Ovary (tissue), 9 donors: ENCODE measurements around the gene TBXAS1. TPM values are rescaled to one million over a fixed set of nuclear protein-coding genes. Genes with fewer than 3 reads are reported as not detected.

Experiments used
- DNase-seq, 5 donors: peaks; one replicate each; pipeline ENCODE4 v3.0.0-alpha.2; 2019 to 2020
- H3K27ac ChIP-seq, 2 donors: fragments of 200-600 bp; one replicate each; pipeline versions ENCODE4 v1.5.1 to v1.8.0; 2019 to 2022
- H3K27me3 ChIP-seq: fragments of 200-600 bp; one replicate; pipeline ENCODE4 v1.8.0; 2022
- H3K36me3 ChIP-seq: fragments of 200-600 bp; sonication (generic); one replicate; pipeline ENCODE4 v1.5.1; 2019
- H3K4me1 ChIP-seq: one replicate; pipeline ENCODE4 v1.8.1; 2013; ENCODE audit warnings: mild to moderate bottlenecking, moderate library complexity; ENCODE audit not compliant: insufficient read depth
- H3K4me3 ChIP-seq: fragments of 200-600 bp; sonication (generic); one replicate; pipeline ENCODE4 v1.5.1; 2017
- H3K9me3 ChIP-seq, 2 donors: fragments of 200-600 bp in 1 of 2; sonication (generic) in 1 of 2; one replicate each; pipeline versions ENCODE4 v1.5.1 to v1.8.1; 2013 to 2019; ENCODE audit warnings: mild to moderate bottlenecking in 1 of 2, moderate library complexity in 1 of 2
- EP300 ChIP-seq: sonication (generic); formaldehyde crosslinking; IDR thresholded peaks from one replicate; pipeline ENCODE4 v1.6.1; 2017; ENCODE audit warnings: antibody characterized with exemption
- POLR2A ChIP-seq: fragments of 450-650 bp; IDR thresholded peaks from one replicate; pipeline ENCODE4 v1.6.1; 2017; ENCODE audit warnings: antibody characterized with exemption, mild to moderate bottlenecking, moderate library complexity
- WGBS, 3 donors: extraction: QIAGEN DNeasy Blood & Tissue Kit in 1 of 3; methylation state at CpG; one replicate each; pipeline versions ENCODE4 v1.1.5 to v1.1.7; 2013 to 2017; 5-methylcytosine and 5-hydroxymethylcytosine counted together
- intact Hi-C, 4 donors: fragments of 100-400 bp; cut with DNase I; formaldehyde crosslinking; loops; one replicate each; pipeline versions ENCODE4 v1.11.0 to v1.15.1; 2022 to 2023
- polyA plus RNA-seq, 2 donors: library from polyadenylated mRNA; stranded (reverse); fragments of 200-250 nt in 1 of 2; fragments of 350-450 nt in 1 of 2; fragmentation: Illumina TruSeq in 1 of 2; extraction: RNeasy Lipid Tissue Mini Kit (QIAGEN cat#74804) in 1 of 2; gene quantifications; one replicate each; pipeline ENCODE4 v1.2.3, GENCODE V29; 2013 to 2014
- total RNA-seq, 7 donors: library from RNA; depleted of rRNA in 2 of 7; stranded (reverse); fragments of >200 nt in 2 of 7; fragmentation: NEBNext Ultra II Directional in 3 of 7; extraction: Animal tissue kit (Norgen Biotek cat#: 25700) in 3 of 7; gene quantifications; one replicate each; pipeline versions ENCODE4 v1.1.0 to v1.2.4, GENCODE V29; 2016 to 2023
- TF ChIP-seq, protein P1 (sequence below), 3 donors: fragments of 450-650 bp in 2 of 3; fragments of 200-600 bp in 1 of 3; IDR thresholded peaks; one replicate each; pipeline versions ENCODE4 v1.5.1 to v1.8.0; 2016 to 2022; ENCODE audit warnings: antibody characterized with exemption in 3 of 3, mild to moderate bottlenecking in 1 of 3
- donor health status: DM: no; HTN: no; CAD: no; lungs with moderate emphysema.
- donor health status: DM: no; HTN: no; CAD: no.
- donor health status: Bipolar disorder and iron deficiency.
- donor health status: DM: yes; HTN: yes; CAD: no.
- donor health status: DM: no; HTN: no; CAD: no.
- donor health status: DM: yes; HTN: yes; CAD: no.

Gene TBXAS1
- total and polyA plus RNA-seq, 9 donors: 3.1 to 16.8 (median 9.0) TPM

DNA sequence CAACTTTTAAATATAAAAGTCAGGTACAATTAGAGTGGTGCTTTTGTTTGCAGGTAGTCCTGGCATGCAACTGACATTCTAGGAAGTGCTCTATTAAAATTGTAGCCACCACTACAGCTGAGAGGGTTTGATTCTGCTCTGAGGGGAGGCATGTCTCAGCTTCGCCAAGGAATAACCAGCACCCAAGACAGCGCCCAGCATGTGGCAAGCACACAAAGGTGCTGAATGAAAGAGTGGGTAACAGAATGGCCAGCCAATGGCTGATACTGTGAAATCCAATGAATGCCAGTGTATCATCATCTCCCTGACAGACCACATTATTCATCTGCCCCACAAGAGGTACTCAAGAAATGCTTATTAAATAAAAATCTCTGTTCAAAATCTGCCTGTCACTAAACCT lies 226.8 kb downstream of the TBXAS1 start:
- Histone ChIP-seq H3K27ac (no peak overlapping the region), H3K4me1 (peaks cover 14% of the 10 kb centered on the region), H3K36me3 (no peaks in the 10 kb centered on the region), H3K27me3 (no peaks in the 10 kb centered on the region), H3K4me3 (no peak overlapping the region), H3K9me3 (no peaks in the 10 kb centered on the region)
- DNase-seq: no peak
- TF ChIP-seq EP300 (no peak), POLR2A (no peak)
- TF ChIP-seq, protein P1, sequence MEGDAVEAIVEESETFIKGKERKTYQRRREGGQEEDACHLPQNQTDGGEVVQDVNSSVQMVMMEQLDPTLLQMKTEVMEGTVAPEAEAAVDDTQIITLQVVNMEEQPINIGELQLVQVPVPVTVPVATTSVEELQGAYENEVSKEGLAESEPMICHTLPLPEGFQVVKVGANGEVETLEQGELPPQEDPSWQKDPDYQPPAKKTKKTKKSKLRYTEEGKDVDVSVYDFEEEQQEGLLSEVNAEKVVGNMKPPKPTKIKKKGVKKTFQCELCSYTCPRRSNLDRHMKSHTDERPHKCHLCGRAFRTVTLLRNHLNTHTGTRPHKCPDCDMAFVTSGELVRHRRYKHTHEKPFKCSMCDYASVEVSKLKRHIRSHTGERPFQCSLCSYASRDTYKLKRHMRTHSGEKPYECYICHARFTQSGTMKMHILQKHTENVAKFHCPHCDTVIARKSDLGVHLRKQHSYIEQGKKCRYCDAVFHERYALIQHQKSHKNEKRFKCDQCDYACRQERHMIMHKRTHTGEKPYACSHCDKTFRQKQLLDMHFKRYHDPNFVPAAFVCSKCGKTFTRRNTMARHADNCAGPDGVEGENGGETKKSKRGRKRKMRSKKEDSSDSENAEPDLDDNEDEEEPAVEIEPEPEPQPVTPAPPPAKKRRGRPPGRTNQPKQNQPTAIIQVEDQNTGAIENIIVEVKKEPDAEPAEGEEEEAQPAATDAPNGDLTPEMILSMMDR (IDR thresholded peaks at IDR 0.05): no peak
- WGBS, 3 donors: 97 to 98% (median 97%) methylated on average over 2 of the region's 2 CpGs
- intact Hi-C loops: no loop called here

- H3K36me3 ChIP-seq: no peaks in the 10 kb centered on the region
- WGBS, 3 donors: 87 to 95% (median 90%) methylated on average over 5 of the region's 5 CpGs
- intact Hi-C loops: no loop called here
- H3K9me3 ChIP-seq: no peaks in the 10 kb centered on the region
- no peak for DNase-seq
- H3K4me1 ChIP-seq: peaks cover 16% of the 10 kb centered on the region
- no peaks in the 10 kb centered on the region for H3K27me3 ChIP-seq
- H3K27ac ChIP-seq: no peak overlapping the region
- TF ChIP-seq POLR2A: no peak
- TF ChIP-seq EP300: no peak
- TF ChIP-seq, protein P1 (IDR thresholded peaks at IDR 0.05): no peak
- no peak overlapping the region for H3K4me3 ChIP-seq
These were observed 227.5 kb downstream of the TBXAS1 start for GRCh38 chr7:140056431-140057142.

DNA sequence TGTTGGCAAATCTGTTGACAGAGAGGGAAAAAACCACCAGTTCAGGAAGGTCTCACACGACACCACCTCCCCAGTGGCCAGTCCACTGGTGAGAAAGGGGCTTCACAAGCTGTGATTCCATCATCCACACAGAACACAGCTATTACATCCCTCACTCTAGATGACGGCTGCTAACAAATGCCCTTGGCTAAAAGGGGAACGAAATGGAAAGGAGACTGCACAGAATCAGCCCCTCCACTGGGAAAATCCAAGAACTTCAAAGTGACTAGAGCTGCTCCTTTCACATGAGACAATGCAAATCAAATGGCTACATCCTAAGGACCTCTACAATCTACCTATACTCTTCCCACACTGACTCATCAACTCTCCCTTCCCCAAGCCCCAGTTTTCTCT lies 228.1 kb downstream of the TBXAS1 start:
- no peak overlapping the region for H3K4me3 ChIP-seq
- intact Hi-C loops: no loop called here
- WGBS, 3 donors: 92 to 99% (median 98%) methylated on average over 3 of the region's 3 CpGs
- no peaks in the 10 kb centered on the region for H3K36me3 ChIP-seq
- TF ChIP-seq POLR2A: no peak
- TF ChIP-seq EP300: no peak
- TF ChIP-seq, protein P1 (IDR thresholded peaks at IDR 0.05): no peak
- H3K27me3 ChIP-seq: no peaks in the 10 kb centered on the region
- H3K9me3 ChIP-seq: no peaks in the 10 kb centered on the region
- H3K27ac ChIP-seq: no peak overlapping the region
- DNase-seq: no peak
- peaks cover 16% of the 10 kb centered on the region for H3K4me1 ChIP-seq

- Histone ChIP-seq H3K4me3 (no peak overlapping the region), H3K9me3 (no peaks in the 10 kb centered on the region), H3K27me3 (no peaks in the 10 kb centered on the region), H3K36me3 (no peaks in the 10 kb centered on the region), H3K27ac (no peak overlapping the region), H3K4me1 (peaks cover 16% of the 10 kb centered on the region)
- intact Hi-C loops: no loop called here
- no peak for DNase-seq
- 78 to 93% (median 83%) methylated on average over 7 of the region's 7 CpGs for WGBS, 3 donors
- TF ChIP-seq POLR2A (no peak), EP300 (no peak)
- TF ChIP-seq, protein P1 (IDR thresholded peaks at IDR 0.05): no peak
These were observed 229.5 kb downstream of the TBXAS1 start for GRCh38 chr7:140058517-140058916.
